ENCODE data around the gene SCNN1B.

The SCNN1B gene

GRCh38 chr16:23408823-23409298 lies 106.8 kb downstream of the SCNN1B start (continued):
- no peak for TF ChIP-seq ZNF48 (tag by site-specific recombination; IDR thresholded peaks at IDR 0.05)
- peak; percentile 86 for TF ChIP-seq INSM2 (tag by site-specific recombination; IDR thresholded peaks at IDR 0.05)
- peak; percentile 77 for TF ChIP-seq PRDM10 (tag by site-specific recombination; IDR thresholded peaks at IDR 0.05)
- TF ChIP-seq ZNF513 (tag by site-specific recombination; IDR thresholded peaks at IDR 0.05) = no peak
- 0 out of 2 replicates have a peak, but pooled peaks have one; percentile 19 for TF ChIP-seq REST (tag by site-specific recombination; IDR thresholded peaks at IDR 0.05)
- no peak for TF ChIP-seq ZSCAN5A (tag by site-specific recombination; IDR thresholded peaks at IDR 0.05)
- peak; percentile 74; the same call in 1 of the 2 replicates for TF ChIP-seq ZNF391 (tag by site-specific recombination; IDR thresholded peaks at IDR 0.05; ENCODE audit: borderline replicate concordance, low read depth)
- TF ChIP-seq ZNF510 (tag by site-specific recombination; IDR thresholded peaks at IDR 0.05; ENCODE audit: insufficient replicate concordance) = no peak
- TF ChIP-seq REPIN1 (tag by site-specific recombination; IDR thresholded peaks at IDR 0.05; ENCODE audit: low read depth) = 0 out of 2 replicates have a peak, but pooled peaks have one; percentile 79
- TF ChIP-seq ZNF677 (tag by site-specific recombination; IDR thresholded peaks at IDR 0.05) = no peak
- TF ChIP-seq ZNF747 (tag by site-specific recombination; IDR thresholded peaks at IDR 0.05) = 0 out of 2 replicates have a peak, but pooled peaks have one; percentile 55
- TF ChIP-seq ZNF354C (tag by site-specific recombination; IDR thresholded peaks at IDR 0.05; ENCODE audit: borderline replicate concordance, low read depth) = no peak
- peak; percentile 79; the same call in 1 of the 2 replicates for TF ChIP-seq ZNF658 (tag by site-specific recombination; IDR thresholded peaks at IDR 0.05)
- no peak for TF ChIP-seq ZNF202 (tag by site-specific recombination; IDR thresholded peaks at IDR 0.05; ENCODE audit: borderline replicate concordance)
- TF ChIP-seq ZNF248 (tag by site-specific recombination; IDR thresholded peaks at IDR 0.05) = no peak
- TF ChIP-seq ZNF426 (tag by site-specific recombination; IDR thresholded peaks at IDR 0.05) = no peak
- no peak for TF ChIP-seq PRDM2 (tag by site-specific recombination; IDR thresholded peaks at IDR 0.05; ENCODE audit: borderline replicate concordance)
- TF ChIP-seq SP2 (tag by site-specific recombination; IDR thresholded peaks at IDR 0.05) = 0 out of 2 replicates have a peak, but pooled peaks have one; percentile 12

Measured in HEK293 (cell line).